AG10803 (cell line): ENCODE data around the gene TNPO3.

Experiments
- DNase-seq: peaks from one replicate; pipeline ENCODE4 v3.0.0; 2010; ENCODE audit warnings: low read depth
- H3K4me3 ChIP-seq: 2 replicates; pipeline ENCODE4 v1.5.1; 2011; ENCODE audit warnings: mild to moderate bottlenecking, low read length, control low read depth
- TF ChIP-seq, protein P1 (sequence below): conservative IDR thresholded peaks from 2 replicates; pipeline ENCODE4 v1.5.1; 2011; ENCODE audit warnings: mild to moderate bottlenecking, low read length, control low read depth, inconsistent platforms

The TNPO3 gene

DNA sequence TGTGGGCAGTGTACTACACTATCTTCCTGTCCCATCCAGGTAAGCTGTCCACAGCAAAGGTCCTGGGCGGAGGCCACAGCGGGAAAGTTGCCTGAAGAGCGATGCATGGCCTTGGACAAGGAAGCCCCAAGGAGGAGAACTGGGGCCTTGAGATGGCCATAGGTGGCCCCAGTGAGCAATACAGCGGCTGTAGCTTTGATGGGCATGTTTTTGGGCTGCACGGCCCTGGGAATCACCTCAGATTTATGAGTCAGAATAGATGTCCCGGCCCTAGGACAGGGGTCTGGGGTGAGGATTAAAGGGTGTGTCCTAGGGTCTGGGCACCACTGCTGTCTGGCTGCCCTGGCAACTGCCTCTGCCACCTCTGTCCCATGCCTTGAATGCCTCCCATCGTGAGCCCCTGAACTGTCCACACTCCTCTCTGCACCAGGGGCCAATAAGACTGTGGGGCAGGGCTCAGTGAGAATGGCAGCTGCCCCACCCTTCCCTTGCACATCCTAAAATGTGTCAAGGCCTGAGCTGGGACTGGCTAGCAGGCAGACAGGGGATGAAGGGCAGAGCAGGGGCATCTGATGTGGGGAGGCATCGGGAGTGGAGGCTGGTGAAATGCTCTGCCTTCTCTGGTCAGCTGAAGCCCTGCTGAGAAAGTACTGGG lies 126.6 kb downstream of the TNPO3 start:
- no peak overlapping the region for H3K4me3 ChIP-seq
- TF ChIP-seq, protein P1, sequence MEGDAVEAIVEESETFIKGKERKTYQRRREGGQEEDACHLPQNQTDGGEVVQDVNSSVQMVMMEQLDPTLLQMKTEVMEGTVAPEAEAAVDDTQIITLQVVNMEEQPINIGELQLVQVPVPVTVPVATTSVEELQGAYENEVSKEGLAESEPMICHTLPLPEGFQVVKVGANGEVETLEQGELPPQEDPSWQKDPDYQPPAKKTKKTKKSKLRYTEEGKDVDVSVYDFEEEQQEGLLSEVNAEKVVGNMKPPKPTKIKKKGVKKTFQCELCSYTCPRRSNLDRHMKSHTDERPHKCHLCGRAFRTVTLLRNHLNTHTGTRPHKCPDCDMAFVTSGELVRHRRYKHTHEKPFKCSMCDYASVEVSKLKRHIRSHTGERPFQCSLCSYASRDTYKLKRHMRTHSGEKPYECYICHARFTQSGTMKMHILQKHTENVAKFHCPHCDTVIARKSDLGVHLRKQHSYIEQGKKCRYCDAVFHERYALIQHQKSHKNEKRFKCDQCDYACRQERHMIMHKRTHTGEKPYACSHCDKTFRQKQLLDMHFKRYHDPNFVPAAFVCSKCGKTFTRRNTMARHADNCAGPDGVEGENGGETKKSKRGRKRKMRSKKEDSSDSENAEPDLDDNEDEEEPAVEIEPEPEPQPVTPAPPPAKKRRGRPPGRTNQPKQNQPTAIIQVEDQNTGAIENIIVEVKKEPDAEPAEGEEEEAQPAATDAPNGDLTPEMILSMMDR: no peak
- DNase-seq: no peak

DNA sequence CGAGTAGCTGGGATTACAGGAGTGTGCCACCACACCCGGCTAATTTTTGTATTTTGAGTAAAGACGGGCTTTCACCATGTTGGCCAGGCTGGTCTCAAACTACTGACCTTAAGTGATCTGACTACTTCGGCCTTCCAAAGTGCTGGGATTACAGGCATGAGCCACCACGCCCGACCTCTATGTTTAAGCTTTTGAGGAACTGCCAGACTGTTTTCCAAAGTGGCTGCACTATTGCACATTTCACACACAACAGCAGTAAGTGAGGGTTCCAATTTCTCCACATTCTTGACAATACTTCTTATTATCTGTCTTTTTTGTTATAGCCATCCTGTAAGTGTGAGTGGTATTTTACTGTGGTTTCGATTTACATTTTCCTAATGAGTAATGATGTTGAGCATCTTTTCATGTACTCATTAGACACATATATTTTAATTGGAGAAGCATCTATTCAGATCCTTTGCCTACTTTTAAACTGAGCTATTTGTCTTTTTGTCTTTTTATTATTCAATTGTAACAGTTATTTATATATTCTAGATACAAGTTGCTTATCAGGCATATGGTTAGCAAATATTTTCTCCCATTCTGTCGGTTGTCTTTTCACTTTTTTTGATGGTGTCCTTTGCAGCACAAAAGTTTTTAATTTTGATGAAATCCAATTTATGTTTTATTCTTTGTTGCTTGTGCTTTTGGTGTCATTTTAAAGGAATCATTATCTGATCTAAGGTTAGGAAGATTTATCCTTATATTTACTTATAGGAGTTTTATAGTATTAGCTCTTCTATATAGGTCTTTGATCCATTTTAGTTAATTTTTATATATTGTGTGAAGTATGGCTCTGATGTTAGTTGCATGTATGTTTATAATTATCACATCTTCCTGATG lies 130.0 kb downstream of the TNPO3 start:
- DNase-seq: no peak
- TF ChIP-seq, protein P1: no peak
- H3K4me3 ChIP-seq: no peak overlapping the region

GRCh38 chr7:128923411-128923800 lies 131.5 kb downstream of the TNPO3 start:
- DNase-seq: no peak
- no peak overlapping the region for H3K4me3 ChIP-seq
- TF ChIP-seq, protein P1: no peak

DNA sequence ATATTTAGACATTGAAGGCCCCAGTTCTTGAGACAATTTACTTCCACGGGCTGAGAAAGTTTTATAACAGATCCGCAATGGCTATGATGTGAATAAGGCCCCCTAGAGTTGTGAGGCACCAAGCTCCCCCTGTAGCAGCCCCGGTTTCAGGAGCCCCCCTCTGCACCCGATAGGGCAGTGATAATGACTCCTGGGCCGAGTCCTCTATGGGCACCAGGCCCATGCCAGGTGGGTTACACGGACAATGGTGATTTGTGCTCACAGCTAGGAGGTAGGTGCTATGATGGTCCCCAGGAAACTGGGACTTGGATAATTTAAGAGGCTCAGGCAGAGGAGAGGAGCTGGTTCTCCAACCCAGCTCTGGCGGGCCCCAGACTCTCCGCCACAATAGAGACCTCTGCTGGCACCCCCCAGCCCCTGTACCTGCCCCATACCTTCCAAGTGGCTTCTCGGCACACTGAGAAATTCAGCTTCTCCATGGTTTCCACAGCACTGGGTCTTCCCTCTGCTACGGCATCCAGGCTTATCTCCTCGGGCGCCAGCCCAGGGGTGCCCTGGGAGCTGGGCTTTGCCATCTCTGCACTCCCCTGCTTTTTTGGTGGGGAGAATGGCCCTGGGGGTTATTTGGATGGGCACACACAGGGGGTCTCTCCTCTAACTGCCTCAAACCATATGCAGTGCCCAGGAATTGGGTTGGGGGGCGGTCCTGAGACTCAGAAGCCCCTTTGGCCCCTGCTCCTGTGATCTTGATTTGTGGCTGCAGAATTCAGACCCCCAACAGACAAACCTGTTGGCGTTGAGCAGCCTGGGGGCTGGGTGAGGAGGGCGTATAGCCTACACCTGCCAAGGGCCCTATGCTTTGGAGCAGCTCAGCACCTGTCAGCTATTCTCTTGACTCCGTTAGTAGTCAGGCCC lies 132.2 kb downstream of the TNPO3 start:
- no peak for DNase-seq
- TF ChIP-seq, protein P1: no peak
- H3K4me3 ChIP-seq: no peak overlapping the region

DNA sequence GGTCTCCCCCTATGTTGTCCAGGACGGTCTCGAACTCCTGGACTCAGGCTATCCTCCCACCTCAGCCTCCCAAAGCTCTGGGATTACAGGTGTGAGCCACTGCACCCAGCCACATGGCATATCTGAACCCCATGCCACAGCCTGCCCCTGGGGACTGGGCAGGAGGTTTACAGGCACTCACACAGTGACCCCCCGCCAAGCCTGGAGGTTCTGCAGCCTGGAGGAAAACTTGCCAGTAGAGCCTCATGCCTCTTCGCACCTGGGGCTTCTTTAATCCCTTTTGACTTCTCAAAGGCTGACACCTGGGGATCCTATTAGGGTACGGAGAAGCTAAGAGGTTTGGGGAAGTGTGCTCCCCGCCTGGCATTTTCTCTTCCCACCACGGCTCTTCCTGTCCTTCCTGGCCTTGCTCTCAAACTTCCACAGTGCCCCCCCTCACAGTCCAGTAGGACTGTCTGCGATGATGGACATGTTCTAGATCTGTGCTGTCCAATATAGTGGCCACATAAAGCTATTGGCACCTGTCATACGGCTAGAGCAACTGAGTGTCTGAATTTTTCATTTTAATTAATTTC lies 133.0 kb downstream of the TNPO3 start:
- TF ChIP-seq, protein P1: no peak
- no peak for DNase-seq
- H3K4me3 ChIP-seq: no peak overlapping the region

DNA sequence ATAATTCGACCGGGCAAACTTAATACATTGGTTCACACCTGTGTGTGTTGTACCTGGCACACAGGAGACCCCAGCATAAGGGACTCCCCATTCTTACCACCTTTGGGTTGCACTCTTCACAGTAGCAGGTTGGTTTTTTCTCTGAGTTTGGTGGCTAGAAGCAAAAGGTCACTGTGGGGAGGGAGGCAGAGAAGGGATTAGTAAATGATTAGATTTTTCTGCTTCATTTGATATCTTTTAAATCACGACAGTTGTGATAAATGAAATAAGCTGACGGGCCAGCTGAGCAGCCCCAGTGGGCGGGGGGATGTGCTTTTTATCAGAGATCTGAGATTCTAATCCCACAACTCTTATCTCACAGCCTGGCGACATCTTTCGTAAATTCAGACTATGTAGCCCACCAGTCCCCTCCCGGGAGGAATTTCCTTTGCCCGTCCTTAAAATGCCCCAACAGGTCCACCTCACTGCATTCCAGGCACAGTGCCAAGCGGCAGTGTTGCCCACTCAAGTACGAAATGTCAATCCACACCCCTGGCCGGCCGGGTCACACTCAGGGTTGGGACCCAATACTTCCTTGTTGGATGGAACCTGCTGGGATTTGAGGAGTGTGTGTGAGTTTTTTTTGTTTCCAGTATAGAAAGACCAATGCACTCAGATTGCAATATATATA lies 133.9 kb downstream of the TNPO3 start:
- no peak overlapping the region for H3K4me3 ChIP-seq
- DNase-seq: no peak

More for the DNA sequence above, 133.9 kb downstream of the TNPO3 start:
- TF ChIP-seq, protein P1: no peak
